Fibroblast of lung (primary cell): ENCODE data around the gene HDAC4. TPM values are rescaled to one million over a fixed set of nuclear protein-coding genes. Genes with fewer than 3 reads are reported as not detected.

Experiments
- DNase-seq, 2 donors: peaks; one replicate each; pipeline versions ENCODE4 v3.0.0 to v3.0.0-alpha.2; 2010; ENCODE audit warnings: low read depth in 2 of 2
- H2AFZ ChIP-seq: 2 replicates; pipeline ENCODE4 v1.5.1; 2012; ENCODE audit warnings: low read length, control low read depth, inconsistent platforms
- H3K27ac ChIP-seq: 2 replicates; pipeline ENCODE4 v1.5.1; 2011; ENCODE audit warnings: low read length, control low read depth; ENCODE audit not compliant: insufficient read depth
- H3K27me3 ChIP-seq: 2 replicates; pipeline ENCODE4 v1.5.1; 2011; ENCODE audit warnings: mild to moderate bottlenecking, low read length; ENCODE audit not compliant: control insufficient read depth, insufficient read depth
- H3K36me3 ChIP-seq: 2 replicates; pipeline ENCODE4 v1.5.1; 2011; ENCODE audit warnings: low read length; ENCODE audit not compliant: control insufficient read depth, insufficient read depth
- H3K4me1 ChIP-seq: 2 replicates; pipeline ENCODE4 v1.5.1; 2011; ENCODE audit warnings: low read length; ENCODE audit not compliant: control insufficient read depth, insufficient read depth; ENCODE audit errors: extremely low read depth
- H3K4me2 ChIP-seq: 2 replicates; pipeline ENCODE4 v1.5.1; 2011; ENCODE audit warnings: low read length, control low read depth; ENCODE audit not compliant: insufficient read depth; ENCODE audit errors: extremely low read depth
- H3K4me3 ChIP-seq, 4 experiments: fragments of 200-600 bp in 1 of 4; sonication (generic) in 1 of 4; replicated peaks in 1 of 4; 2 replicates each; pipeline ENCODE4 v1.5.1; 2011 to 2016; ENCODE audit warnings: low read length in 4 of 4, low read depth in 3 of 4, mild to moderate bottlenecking in 3 of 4, control low read depth in 2 of 4, inconsistent platforms in 1 of 4, mixed read lengths in 1 of 4; ENCODE audit not compliant: insufficient read depth in 1 of 4; ENCODE audit errors: control extremely low read depth in 1 of 4
- H3K79me2 ChIP-seq: 2 replicates; pipeline ENCODE4 v1.5.1; 2012; ENCODE audit warnings: mild to moderate bottlenecking, low read length, inconsistent platforms; ENCODE audit not compliant: control insufficient read depth, insufficient read depth
- H3K9ac ChIP-seq: 2 replicates; pipeline ENCODE4 v1.5.1; 2011; ENCODE audit warnings: mild to moderate bottlenecking, low read length, control low read depth; ENCODE audit not compliant: insufficient read depth
- H3K9me3 ChIP-seq: 2 replicates; pipeline ENCODE4 v1.5.1; 2012; ENCODE audit warnings: low read depth, low read length; ENCODE audit not compliant: control insufficient read depth, insufficient read depth
- H4K20me1 ChIP-seq: 2 replicates; pipeline ENCODE4 v1.5.1; 2011; ENCODE audit warnings: low read length; ENCODE audit not compliant: control insufficient read depth, insufficient read depth; ENCODE audit errors: extremely low read depth
- CTCF ChIP-seq, 2 donors: IDR thresholded peaks in 1 of 2; conservative IDR thresholded peaks in 1 of 2; 1 replicate in 1 of 2; 2 replicates in 1 of 2; pipeline ENCODE4 v1.5.1; 2011 to 2012; ENCODE audit warnings: low read length in 2 of 2, control low read depth in 1 of 2, inconsistent platforms in 1 of 2, low read depth in 1 of 2, mild to moderate bottlenecking in 1 of 2
- EZH2 ChIP-seq: IDR thresholded peaks from 2 replicates; pipeline ENCODE4 v1.5.1; 2012; ENCODE audit warnings: low read length, control low read depth, mild to moderate bottlenecking; ENCODE audit errors: missing control alignments
- polyA plus RNA-seq, 2 donors: library from polyadenylated mRNA; depleted of rRNA in 1 of 2; stranded (reverse) in 1 of 2; unstranded in 1 of 2; fragments of >200 nt; gene quantifications; 2 replicates each; pipeline ENCODE4 v1.2.1, GENCODE V29; 2011 to 2012; ENCODE audit warnings: missing spikeins in 1 of 2
- total RNA-seq: library from RNA; depleted of rRNA; stranded (reverse); fragments of >200 nt; gene quantifications from 2 replicates; pipeline ENCODE4 v1.2.1, GENCODE V29; 2014

HDAC4 gene
- total and polyA plus RNA-seq, 2 donors (not counting 1 experiment from before 2014, with no cell fraction given): 7.4 to 19.8 TPM

- no peak for TF ChIP-seq EZH2
- TF ChIP-seq CTCF (conservative IDR thresholded peaks at IDR 0.05 in 1 of 2, IDR thresholded peaks at IDR 0.05 in 1 of 2; ENCODE audit: low read depth in 1 of 2, low read length in 2 of 2): no peak
- H3K4me1 ChIP-seq: no peaks in the 10 kb centered on the region
- no peak overlapping the region for H3K27ac ChIP-seq
- H3K79me2 ChIP-seq: no peaks in the 10 kb centered on the region
- no peaks in the 10 kb centered on the region for H3K36me3 ChIP-seq
- no peak overlapping the region for H3K9ac ChIP-seq
- no peaks in the 10 kb centered on the region for H3K27me3 ChIP-seq
- no peak overlapping the region for H2AFZ ChIP-seq
- DNase-seq: no peak
- no peaks in the 10 kb centered on the region for H4K20me1 ChIP-seq
- H3K4me2 ChIP-seq: no peak overlapping the region
- H3K9me3 ChIP-seq: no peaks in the 10 kb centered on the region
- H3K4me3 ChIP-seq: no peak overlapping the region
Observed at GRCh38 chr2:239360008-239360407, 40.8 kb downstream of the HDAC4 start.

GRCh38 chr2:239359196-239359912, 41.5 kb downstream of the HDAC4 start:
- Histone ChIP-seq H3K4me3 (no peak overlapping the region), H4K20me1 (no peaks in the 10 kb centered on the region), H3K27ac (no peak overlapping the region), H3K4me1 (no peaks in the 10 kb centered on the region), H2AFZ (no peak overlapping the region), H3K27me3 (no peaks in the 10 kb centered on the region), H3K36me3 (no peaks in the 10 kb centered on the region), H3K9ac (no peak overlapping the region), H3K79me2 (no peaks in the 10 kb centered on the region), H3K9me3 (no peaks in the 10 kb centered on the region), H3K4me2 (no peak overlapping the region)
- DNase-seq: no peak
- TF ChIP-seq EZH2: no peak
- TF ChIP-seq CTCF (conservative IDR thresholded peaks at IDR 0.05 in 1 of 2, IDR thresholded peaks at IDR 0.05 in 1 of 2; ENCODE audit: low read depth in 1 of 2, low read length in 2 of 2): no peak

GRCh38 chr2:239358062-239358754, 42.6 kb downstream of the HDAC4 start:
- no peak overlapping the region for H3K4me3 ChIP-seq
- no peaks in the 10 kb centered on the region for H3K27me3 ChIP-seq
- no peaks in the 10 kb centered on the region for H3K36me3 ChIP-seq
- H2AFZ ChIP-seq: no peak overlapping the region
- no peaks in the 10 kb centered on the region for H3K79me2 ChIP-seq
- H3K9me3 ChIP-seq: no peaks in the 10 kb centered on the region
- H3K27ac ChIP-seq: no peak overlapping the region
- no peak overlapping the region for H3K9ac ChIP-seq
- TF ChIP-seq CTCF (conservative IDR thresholded peaks at IDR 0.05 in 1 of 2, IDR thresholded peaks at IDR 0.05 in 1 of 2; ENCODE audit: low read depth in 1 of 2, low read length in 2 of 2) (no peak), EZH2 (no peak)
- H3K4me2 ChIP-seq: no peak overlapping the region
- H4K20me1 ChIP-seq: no peaks in the 10 kb centered on the region
- H3K4me1 ChIP-seq: no peaks in the 10 kb centered on the region
- DNase-seq: peak; percentile 36 to 48
